Stimulated activated CD4-positive, alpha-beta T cell treated with anti-CD3 and anti-CD28 coated beads, TNF-alpha, amount 100 ng/mL, for 1 hour (primary cell): ENCODE data around the gene YEATS2.
"Not testable (repeated sequence)": the region's sequence is repeated elsewhere in the genome, so short reads cannot be mapped to it uniquely, and the experiment has no call there.

Experiments
- DNase-seq, 3 donors: peaks; one replicate each; pipeline ENCODE4 v3.0.0-alpha.2; 2020; ENCODE audit warnings: low read depth in 3 of 3, low spot score in 1 of 3

Gene YEATS2

GRCh38 chr3:183697610-183698317, at the start of gene YEATS2:
TSS of gene YEATS2 (plus strand) at chr3:183697797. CDS start at chr3:183715163, 17,366 bp downstream.
- peak; percentile 1 to 63 (median 33) for DNase-seq

GRCh38 chr3:183650554-183650953, 47.0 kb upstream of the YEATS2 start:
- no peak for DNase-seq

DNA sequence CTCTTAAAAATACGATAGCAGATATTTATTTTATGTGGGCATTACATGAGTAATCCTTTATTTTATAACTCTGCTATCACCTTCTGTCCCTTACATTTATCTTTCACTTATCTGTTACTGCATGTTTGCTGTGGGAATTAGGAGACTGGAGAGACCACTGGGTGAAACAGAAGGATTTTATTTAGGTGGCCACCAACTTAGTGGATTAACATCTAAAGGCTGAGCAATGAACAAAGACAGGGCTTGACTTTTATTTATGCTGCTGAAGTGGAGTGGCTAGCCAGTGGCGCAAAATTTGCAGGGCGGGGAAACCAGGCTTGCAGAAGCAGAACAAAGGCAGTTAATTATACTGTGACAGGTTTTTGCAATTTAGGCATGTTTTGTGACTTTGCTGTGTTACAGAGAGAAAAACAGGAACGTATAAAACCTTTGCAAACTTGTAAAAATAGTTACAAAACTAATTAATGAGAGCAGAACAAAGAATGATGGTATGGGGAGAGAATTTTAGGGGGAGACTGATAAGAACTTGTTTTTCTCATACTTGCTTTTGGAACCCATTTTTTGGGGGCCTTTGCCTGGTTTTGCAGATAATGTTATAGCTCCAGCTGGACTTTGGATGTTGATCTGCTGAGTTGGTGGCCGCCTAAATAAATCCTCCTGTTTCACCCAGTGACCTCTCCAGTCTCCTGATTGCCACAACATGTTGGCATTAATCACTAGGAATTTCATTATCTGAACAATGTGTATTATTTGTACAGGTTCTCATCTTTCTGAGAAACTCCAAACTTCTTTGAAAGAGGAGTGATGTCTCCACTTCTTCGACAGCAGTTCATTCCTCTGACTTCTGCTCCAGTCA, 44.2 kb upstream of the YEATS2 start:
- DNase-seq, result no peak

GRCh38 chr3:183654727-183655126, 42.9 kb upstream of the YEATS2 start:
- no peak for DNase-seq

DNA sequence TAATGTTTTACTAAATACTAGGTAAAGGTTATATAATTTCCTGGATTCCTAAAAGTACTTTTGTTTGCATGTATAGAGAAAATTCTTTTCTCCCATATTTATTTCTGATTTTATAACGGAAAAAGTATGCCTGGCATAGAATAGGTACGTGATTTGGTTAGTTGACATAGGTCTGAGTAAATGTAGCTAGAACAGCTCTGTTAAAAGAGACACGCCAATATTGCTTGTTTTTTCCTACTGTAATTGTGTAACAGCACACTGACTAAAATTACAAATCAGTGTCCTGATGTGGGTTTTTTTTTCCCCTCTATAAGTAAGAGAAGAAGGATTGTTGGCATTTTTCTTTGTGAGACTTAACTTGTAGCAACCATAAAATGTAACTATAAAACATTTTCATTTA, 35.5 kb upstream of the YEATS2 start:
- no peak for DNase-seq

DNA sequence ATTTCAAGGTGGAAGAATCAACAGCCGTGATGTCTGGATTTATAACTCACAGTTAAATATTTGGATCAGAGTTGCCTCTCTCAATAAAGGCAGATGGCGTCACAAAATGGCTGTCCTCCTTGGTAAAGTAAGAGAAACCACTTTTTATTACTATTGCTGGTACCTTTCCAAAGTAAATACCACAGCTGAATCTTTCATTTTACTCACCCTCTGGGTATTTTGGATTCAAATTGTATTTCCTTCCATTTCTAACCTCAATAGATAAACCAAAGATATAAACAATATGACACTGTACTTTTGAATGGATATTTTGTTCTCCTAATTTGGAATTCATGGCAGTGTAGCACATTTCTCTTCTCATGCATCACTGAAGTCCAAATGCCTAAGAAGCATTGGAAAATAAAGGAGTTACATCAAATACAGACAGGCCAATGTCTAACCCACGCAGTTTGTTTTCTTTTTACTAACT, 32.6 kb upstream of the YEATS2 start:
- no peak for DNase-seq

GRCh38 chr3:183680061-183680460, 17.5 kb upstream of the YEATS2 start:
- DNase-seq, result no peak

- no peak for DNase-seq
These were observed 9.9 kb upstream of the YEATS2 start for GRCh38 chr3:183687705-183688104.

- no peak for DNase-seq
These were observed 8.7 kb upstream of the YEATS2 start for GRCh38 chr3:183688874-183689273.

DNA sequence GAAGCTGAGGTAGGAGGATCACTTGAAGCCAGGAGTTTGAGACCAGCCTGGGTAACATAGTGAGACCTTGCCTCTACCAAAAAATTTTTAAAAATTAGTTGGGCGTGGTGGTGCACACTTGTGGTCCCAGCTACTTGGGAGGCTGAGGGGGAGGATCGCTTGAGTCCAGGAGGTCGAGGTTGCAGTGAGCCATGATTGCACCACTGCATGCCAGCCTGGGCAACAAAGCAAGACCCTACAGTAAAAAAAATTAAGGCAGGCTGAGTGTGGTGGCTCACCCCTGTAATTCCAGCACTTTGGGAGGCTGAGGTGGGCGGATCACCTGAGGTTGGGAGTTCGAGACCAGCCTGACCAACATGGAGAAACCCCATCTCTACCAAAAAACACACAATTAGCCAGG, 8.0 kb upstream of the YEATS2 start:
- DNase-seq, result not testable (repeated sequence)

DNA sequence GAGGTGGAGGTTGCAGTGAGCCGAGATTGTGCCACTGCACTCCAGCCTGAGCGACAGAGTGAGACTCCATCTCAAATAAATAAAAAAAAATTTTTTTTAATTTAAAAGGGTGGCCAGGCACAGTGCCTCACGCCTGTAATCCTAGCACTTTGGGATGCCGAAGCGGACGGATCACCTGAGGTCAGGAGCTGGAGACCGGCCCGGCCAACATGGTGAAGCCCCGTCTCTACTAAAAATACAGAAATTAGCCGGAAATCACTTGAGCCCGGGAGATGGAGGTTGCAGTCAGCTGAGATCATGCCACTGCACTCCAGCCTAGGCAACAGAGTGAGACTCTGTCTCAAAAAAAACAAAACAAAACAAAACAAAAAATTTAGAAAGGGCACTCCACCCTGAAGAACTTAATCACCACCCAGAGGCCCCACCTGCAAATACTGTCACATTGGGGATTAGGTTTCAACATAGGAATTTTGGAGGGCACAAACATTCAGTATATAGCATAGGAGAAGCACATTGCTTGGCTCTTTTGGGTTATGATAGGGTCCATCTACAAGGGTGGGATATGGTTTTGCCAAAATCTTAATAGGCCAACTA, 7.1 kb upstream of the YEATS2 start:
- no peak for DNase-seq

DNA sequence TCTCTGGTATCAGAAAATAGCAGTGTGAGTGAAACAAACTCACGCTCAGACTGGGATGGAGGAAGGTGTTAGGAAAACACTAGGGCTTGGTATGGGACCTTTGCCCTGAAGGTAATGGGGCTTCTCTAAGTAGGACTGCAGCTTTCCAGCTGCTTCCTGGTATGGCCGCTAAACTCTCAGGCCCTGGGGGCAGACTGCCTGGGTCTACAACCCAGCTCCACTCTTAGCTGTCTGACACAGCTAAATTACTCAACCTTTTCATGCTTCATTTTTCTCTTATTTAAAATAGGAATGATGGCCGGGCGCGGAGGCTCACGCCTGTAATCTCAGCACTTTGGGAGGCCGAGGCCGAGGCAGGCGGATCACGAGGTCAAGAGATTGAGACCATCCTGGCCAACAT, 5.2 kb upstream of the YEATS2 start:
- no peak for DNase-seq

DNA sequence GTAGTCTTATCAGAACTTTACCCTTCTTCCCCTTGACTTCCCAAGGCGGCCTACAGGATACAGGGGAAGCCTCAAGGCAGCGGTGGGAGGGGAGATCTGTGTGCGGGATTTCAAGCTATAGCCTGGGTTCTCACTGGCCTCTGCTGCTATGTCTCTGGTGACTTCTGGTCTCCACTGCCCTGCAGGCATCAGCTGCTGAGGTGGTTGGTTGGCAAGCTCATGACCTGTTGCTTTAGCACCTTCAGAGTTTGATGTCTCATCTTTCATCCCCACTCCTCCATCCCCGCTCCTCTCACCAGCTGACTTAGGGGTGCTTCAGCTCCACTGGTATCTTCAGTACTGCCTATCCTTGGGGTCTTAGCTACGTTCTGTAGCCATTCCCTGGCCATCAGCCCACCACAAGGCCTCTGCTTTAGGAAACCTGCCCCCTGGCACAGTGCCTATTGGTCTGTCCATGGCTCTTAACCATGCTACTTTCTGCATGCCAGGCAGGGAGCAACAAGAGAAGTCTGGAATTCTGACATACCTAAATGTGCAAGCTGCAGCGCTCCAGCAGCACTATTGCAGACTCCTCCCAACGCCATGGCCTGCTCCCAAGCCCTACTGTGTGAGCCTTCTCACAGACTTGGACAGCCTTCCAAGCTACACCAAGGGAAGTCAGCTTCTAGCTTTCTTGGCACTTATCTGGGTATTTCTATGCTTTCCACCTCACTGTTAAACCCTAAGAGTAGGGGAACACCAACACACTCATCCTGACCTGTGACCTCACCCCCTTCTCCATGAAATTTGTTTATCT, 1.8 kb upstream of the YEATS2 start:
- DNase-seq, result no peak

GRCh38 chr3:183697123-183697609, 431 bp upstream of the YEATS2 start:
- no peak for DNase-seq

DNA sequence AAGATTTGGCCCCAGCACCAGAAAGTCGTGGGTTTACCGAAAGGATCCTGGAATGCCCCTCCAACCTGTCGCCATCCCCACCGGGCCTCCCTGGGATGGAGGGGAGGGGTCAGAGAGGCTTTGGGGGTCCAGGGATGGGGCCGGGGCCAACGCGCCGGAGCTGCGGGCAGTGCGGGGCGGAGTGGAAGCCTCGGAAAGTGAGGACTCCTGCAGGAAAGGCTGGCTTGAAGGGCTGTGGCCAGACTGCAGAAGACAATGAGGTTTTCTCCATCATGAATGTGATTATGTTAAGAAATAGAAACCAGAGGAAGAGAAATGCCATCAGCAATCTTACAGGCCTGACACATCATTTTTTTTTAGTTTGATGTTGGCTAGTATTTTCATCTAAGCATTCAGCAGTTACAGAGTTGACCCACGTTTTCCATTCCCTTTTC, 738 bp downstream of the YEATS2 start:
- DNase-seq, result peak in 2 of 3 donors; percentile 7 to 21

DNA sequence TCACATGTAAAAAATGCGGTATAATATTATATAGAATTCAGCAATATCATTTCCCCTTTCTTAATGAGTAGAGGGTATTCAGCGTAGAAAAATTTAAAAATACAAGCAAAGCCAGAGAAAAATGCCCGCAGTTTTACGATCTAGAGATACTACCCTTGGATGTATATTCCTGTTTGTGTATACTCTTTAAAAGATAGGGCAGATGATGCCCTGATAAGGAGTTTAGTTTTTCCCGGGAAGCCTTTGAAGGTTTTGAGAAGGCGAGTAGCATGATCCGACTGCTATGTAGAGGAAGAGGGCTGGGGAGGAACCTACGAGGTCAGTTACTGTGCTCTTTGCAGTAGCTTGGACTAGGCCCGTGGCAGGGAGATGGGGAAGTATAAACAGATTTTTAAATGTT, 1.2 kb downstream of the YEATS2 start:
- DNase-seq, result no peak

DNA sequence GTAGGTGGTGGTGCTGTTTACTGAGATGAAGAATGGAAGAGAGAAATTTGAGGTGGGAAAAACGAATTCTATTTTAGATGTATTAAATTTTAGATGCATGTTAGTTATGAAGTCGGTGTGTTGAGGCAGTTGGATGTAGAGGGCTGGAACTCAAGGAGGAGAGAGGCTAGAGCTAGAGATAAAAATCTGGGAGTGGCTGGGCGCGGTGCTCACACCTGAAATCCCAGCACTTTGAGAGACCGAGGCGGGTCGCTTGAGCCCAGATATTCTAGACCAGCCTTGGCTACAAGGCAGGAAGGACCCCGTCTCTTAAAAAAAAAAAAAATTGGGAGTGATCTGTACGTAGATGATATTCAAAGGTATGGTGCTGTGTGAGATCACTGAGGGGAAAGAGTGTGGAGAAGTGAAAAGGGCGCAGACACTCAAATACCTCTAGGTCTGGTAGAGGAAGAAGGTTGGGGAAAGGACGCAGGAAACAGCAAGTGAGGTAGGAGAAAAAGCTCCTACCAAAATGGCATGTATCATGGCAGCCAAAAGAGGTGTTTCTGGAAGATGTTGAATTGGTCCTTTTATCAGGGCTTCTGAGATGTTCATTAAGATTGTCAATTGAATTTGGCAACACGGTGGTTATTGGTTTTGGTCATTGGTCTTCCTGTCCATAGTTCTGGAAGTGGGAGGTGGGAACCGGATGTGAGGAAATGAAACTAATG, 1.8 kb downstream of the YEATS2 start:
- no peak for DNase-seq

DNA sequence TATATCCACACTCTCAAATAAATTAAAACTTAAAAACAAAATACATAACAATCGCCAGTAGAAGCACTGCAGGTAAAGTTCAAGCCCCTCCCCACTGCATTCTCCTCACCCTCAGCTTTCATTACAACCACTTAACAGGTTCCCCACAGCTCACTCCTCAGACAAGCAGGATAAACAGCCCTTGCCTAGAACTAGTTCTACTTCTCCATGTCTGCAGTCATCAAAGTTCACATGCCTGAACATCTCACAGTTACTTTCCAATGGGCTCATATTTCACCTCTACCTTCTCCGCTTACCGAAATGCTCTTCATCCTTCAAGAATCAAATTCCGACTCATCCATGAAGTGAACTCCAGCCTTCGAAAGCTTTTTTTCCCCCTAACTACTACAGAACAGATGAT, 4.1 kb downstream of the YEATS2 start:
- DNase-seq, result no peak

- not testable (repeated sequence) for DNase-seq
These were observed 6.3 kb downstream of the YEATS2 start for GRCh38 chr3:183703892-183704291.

- no peak for DNase-seq
These were observed 12.6 kb downstream of the YEATS2 start for GRCh38 chr3:183710231-183710630.
